Measurements from ENCODE around the gene FAT2.

The FAT2 gene

DNA sequence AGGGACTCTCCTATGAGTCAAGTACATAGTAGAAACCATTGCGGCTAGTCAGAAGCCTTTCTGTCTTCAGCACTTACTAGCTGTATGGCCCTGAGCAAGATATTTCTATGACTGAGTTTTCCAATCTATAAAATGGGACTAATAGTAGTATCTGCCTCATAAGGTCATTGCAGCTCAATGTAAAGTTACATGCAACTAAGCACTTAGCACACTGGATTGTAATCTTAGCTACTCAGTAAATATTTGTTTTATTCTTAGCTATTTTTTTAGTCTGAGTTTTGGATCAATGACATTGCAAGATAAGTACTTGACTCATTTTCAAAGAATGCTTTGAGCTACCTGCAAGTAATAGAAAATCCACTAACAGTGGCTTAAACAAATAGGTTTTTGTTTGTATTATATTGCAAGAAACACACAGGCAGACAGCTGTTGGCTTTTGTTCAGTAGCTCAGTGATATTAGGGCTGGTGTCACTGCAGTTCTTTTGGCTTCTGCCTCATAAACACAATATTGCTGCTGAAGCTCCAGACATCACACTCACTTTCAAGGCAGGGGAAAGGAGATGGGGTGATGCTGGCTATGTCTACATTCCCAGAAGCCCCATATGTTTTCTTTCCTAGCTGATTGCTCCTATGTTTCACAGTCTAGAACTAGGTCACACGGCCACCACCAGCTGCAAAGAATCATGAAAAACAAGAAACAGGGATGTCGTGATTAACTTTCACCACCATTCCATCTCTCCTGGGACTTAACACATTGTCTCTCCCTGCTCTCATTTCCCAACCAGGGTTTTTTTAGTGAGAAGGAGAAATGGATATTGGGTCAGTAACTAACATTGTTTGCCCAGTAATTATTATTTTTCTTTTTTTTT, 26.9 kb upstream of the FAT2 start:
- no peak overlapping the region for H3K4me3 Mint-ChIP-seq
- no peaks in the 10 kb centered on the region for H3K27me3 Mint-ChIP-seq
- H3K27ac Mint-ChIP-seq, result no peak overlapping the region
- H3K36me3 Mint-ChIP-seq, result no peaks in the 10 kb centered on the region
- H3K4me1 Mint-ChIP-seq, result peaks cover 36% of the 10 kb centered on the region
- no peaks in the 10 kb centered on the region for H3K9me3 Mint-ChIP-seq

DNA sequence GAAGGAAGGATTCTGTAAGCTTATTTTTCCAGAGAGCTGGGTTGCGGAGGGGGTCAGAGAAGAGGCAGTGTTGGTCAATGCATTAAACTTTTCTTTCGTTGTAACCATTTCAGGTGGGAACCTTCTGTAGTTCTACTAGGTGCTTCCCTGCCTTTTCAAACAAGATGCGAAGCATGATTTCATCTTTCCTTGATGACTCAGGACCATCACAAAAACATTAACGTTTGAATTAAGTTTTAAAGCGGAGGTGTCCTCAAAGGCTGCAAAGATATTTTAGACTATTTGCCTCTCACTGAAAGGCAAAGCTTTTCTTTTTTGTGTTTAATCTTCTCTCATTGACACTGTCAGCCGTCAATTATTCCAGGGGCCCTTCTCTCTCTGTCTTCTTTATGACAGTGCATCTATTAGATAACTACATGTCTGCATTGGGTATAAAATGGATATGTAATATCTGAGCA, 26.3 kb upstream of the FAT2 start:
- no peaks in the 10 kb centered on the region for H3K36me3 Mint-ChIP-seq
- H3K9me3 Mint-ChIP-seq, result no peaks in the 10 kb centered on the region
- no peak overlapping the region for H3K4me3 Mint-ChIP-seq

DNA sequence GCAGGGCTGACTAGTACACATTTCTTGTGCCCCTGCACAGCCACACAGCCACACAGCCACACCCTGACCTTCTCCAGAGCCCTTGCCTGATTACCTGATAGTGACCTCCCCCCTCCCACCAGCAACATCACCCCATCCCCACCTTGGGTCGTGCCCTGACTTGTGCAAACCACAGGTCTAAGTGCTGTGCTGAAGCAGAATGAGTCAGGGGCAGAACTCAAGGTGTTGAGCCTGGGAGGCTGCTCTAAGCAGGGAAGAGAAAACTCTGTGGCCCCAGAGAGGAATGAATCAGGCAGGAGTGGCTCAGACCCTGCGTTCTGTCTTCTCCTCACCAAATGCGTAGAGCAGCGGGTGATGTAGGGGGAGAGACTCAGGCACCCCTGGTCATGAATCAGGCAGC, 24.3 kb upstream of the FAT2 start:
- Mint-ChIP-seq H3K27ac (peak overlapping the region; percentile 43), H3K27me3 (no peaks in the 10 kb centered on the region), H3K36me3 (no peaks in the 10 kb centered on the region), H3K9me3 (no peaks in the 10 kb centered on the region), H3K4me1 (peaks cover 53% of the 10 kb centered on the region), H3K4me3 (no peak overlapping the region)

More for the DNA sequence above, 26.3 kb upstream of the FAT2 start:
- H3K27ac Mint-ChIP-seq, result no peak overlapping the region
- peaks cover 40% of the 10 kb centered on the region for H3K4me1 Mint-ChIP-seq
- H3K27me3 Mint-ChIP-seq, result no peaks in the 10 kb centered on the region

DNA sequence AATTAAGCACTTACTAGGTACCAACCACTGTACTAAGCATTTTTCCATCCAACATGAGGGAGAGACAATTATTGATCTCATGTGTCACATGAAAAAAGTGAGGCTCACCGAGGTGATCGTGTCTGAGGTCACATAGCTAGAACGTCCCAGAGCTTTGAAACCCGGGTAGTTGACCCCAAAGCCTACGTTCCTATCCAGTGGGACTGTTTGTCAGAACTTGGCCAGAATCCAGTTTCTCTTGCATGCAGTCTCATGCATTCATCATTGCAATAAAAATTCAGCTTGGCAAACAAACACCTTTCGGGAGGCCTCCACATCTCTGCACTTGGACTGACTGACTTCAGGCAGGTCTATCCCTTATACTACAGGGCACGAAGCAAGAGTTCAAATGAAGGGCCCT, 23.4 kb upstream of the FAT2 start:
- Mint-ChIP-seq H3K9me3 (no peaks in the 10 kb centered on the region), H3K4me3 (no peak overlapping the region), H3K27me3 (no peaks in the 10 kb centered on the region), H3K4me1 (peaks cover 56% of the 10 kb centered on the region), H3K36me3 (no peaks in the 10 kb centered on the region), H3K27ac (no peak overlapping the region)

DNA sequence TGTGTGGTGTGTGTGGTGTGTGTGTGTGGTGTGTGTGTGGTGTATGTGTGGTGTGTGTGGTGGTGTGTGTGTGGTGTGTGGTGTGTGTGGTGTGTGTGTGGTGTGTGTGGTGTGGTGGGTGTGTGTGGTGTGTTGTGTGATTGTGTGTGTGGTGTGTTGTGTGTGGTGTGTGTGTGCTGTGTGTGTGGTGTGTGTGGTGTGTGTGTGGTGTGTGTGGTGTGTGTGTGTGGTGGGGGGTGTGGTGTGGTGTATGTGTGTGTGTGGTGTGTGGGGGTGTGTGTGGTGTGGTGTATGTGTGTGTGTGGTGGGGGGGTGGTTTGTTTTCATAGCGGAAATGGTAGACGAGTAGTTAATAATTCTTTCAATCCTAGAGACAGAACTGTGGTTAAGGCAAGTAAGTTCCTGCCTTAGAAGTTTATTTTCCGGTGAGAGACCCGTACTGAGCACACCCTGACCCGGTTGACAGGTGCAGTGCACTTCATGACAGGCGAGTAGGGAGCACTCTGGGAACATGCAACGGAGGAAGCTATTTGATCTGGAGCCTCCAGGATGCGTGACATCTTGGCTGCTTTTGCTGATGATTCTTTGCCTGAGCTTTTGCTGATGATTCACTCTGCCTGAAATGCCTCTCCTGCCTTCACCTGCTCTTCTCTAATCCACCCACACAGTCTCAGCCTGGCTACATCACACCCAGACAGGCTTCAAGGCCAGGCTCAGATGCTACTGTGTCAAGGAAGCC, 21.7 kb upstream of the FAT2 start:
- no peaks in the 10 kb centered on the region for H3K27me3 Mint-ChIP-seq
- H3K4me3 Mint-ChIP-seq, result peak overlapping the region; percentile 43
- peak overlapping the region; percentile 94 for H3K27ac Mint-ChIP-seq
- H3K9me3 Mint-ChIP-seq, result no peaks in the 10 kb centered on the region
- peaks cover 56% of the 10 kb centered on the region for H3K4me1 Mint-ChIP-seq
- H3K36me3 Mint-ChIP-seq, result no peaks in the 10 kb centered on the region

DNA sequence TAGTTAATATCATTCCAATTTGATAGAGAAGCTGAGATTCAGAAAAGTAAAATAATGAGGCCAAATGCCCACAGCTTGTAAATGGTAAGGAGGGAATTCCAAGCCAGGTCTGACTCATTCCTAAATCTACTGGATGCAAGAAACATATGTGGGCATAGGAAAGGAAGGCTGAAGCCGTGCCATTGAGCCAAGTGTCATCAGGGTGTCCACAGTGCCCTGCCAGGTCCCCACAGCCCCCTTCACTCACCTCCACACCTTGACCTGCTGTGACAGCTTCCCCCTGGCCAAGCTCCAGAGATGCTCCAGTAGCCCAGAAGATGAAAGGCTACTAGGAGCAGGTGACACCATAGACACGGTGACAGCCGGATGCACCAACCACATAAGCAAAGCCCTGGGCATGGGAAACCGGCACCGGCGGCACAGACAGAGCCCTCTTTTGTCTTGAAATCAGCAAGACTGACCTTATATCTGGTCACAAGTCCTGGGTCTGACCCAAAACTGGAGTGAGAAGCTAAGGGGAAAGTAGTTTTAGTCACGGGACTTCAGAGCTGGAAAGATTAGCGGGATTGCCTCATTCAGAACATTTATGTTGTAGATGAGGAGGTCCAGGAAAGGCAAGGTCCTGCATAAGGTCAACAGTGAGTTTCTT, 20.1 kb upstream of the FAT2 start:
- Mint-ChIP-seq H3K4me1 (peaks cover 52% of the 10 kb centered on the region), H3K9me3 (no peaks in the 10 kb centered on the region), H3K27ac (peak overlapping the region; percentile 18), H3K27me3 (no peaks in the 10 kb centered on the region), H3K36me3 (no peaks in the 10 kb centered on the region), H3K4me3 (no peak overlapping the region)

DNA sequence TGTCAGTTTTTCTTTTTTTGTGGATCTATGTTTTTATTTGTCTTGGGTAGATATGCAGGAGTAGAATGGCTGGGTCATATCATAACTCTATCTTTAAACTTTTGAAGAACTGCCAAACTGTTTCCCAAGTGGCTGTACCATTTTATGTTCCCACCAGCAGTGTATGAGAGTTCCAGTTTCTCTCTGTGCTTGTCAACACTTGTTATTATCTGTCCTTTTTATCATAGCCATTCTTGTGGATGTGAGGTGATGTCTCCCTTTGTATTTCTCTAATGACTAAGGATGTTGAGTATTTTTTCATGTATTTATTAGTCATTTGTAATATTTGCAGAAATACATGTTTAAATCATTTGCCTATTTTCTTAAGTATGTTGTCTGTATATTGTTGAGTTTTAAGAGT, 17.4 kb upstream of the FAT2 start:
- Mint-ChIP-seq H3K9me3 (no peaks in the 10 kb centered on the region), H3K4me1 (peaks cover 36% of the 10 kb centered on the region), H3K27ac (no peak overlapping the region), H3K4me3 (no peak overlapping the region), H3K36me3 (no peaks in the 10 kb centered on the region), H3K27me3 (no peaks in the 10 kb centered on the region)

DNA sequence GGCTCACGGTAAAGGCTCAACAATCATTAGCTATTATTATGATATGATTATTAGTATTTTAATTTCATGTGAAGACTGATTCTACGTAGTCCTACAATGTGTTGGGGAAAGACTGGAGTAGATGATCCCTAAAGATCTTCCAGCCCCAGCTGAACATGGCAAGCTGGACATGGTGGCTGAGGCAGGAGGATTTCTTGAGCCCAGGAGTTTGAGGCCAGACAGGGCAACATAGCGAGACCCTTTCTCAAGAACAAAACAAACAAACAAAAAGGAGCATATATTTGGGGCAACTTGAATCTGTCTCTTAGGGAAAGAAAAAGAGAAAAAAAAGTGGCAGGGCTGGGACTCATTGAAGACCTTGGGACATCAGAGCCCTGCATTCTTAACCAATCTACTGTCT, 16.2 kb upstream of the FAT2 start:
- no peak overlapping the region for H3K4me3 Mint-ChIP-seq
- H3K27me3 Mint-ChIP-seq, result no peaks in the 10 kb centered on the region

DNA sequence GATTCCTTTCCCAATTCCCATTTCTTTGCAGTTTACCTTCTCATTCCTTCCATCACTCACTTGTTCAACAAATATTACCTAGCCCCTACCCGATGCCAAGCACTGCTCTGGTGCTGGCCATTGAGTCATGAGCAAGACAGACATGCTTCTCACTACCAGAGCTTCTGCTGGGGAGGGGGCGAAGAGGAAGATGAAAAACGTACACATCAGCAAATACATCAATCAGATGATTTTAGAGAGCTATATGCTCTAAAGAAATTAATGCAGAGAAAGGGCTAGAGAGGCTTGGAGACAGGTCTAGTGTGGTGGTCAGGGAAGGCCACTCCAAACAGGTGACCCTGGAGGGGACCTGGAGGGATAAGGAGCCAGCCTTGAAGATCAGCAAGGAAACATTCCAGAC, 14.4 kb upstream of the FAT2 start:
- Mint-ChIP-seq H3K27ac (no peak overlapping the region), H3K9me3 (no peaks in the 10 kb centered on the region)

More for the DNA sequence above, 16.2 kb upstream of the FAT2 start:
- Mint-ChIP-seq H3K9me3 (no peaks in the 10 kb centered on the region), H3K36me3 (no peaks in the 10 kb centered on the region), H3K4me1 (peaks cover 27% of the 10 kb centered on the region), H3K27ac (no peak overlapping the region)

DNA sequence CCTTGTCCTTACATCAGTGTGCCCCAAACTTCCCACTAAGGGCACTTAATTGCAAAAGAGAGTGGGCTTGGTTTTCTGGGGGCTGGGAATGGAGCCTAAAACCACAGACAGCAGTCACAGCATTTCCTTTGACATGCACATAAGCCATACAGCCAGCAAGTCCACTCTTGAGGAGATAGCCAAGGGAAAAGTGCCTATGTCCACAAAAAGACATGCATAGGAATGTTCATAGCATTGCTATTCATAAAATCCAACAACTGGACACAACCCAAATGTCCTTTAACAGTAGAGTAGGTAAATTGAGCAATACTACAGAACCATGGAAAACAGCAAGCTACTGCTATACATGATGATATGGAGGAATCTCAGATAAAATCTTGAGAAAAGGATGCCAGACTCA, 11.7 kb upstream of the FAT2 start:
- Mint-ChIP-seq H3K9me3 (no peaks in the 10 kb centered on the region), H3K27ac (peak overlapping the region; percentile 6), H3K27me3 (no peaks in the 10 kb centered on the region)

More for the DNA sequence above, 14.4 kb upstream of the FAT2 start:
- Mint-ChIP-seq H3K4me3 (no peak overlapping the region), H3K36me3 (no peaks in the 10 kb centered on the region), H3K4me1 (peaks cover 15% of the 10 kb centered on the region), H3K27me3 (no peaks in the 10 kb centered on the region)

DNA sequence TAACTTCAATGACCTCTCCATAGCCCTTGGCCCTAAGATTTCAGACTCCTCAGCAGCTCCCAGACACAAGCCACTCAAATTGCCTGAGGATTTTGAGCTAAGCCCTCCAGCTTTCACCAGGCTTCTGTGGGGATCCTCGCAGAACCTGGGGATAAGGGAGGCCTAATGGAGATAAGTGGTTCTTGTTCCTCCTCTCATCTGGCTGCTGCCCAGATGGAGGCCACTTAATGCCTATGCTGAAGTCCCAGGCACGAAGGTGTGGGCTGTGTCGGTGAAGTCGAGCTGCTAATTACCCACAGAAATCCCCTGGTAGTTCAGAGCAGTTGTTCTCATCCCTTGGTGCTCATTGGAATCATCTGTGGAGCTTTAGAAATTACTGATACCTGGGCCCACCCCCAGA, 10.3 kb upstream of the FAT2 start:
- no peaks in the 10 kb centered on the region for H3K36me3 Mint-ChIP-seq
- no peaks in the 10 kb centered on the region for H3K27me3 Mint-ChIP-seq
- H3K27ac Mint-ChIP-seq, result no peak overlapping the region
- H3K4me1 Mint-ChIP-seq, result peaks cover 11% of the 10 kb centered on the region
- H3K9me3 Mint-ChIP-seq, result no peaks in the 10 kb centered on the region
- no peak overlapping the region for H3K4me3 Mint-ChIP-seq

More for the DNA sequence above, 11.7 kb upstream of the FAT2 start:
- Mint-ChIP-seq H3K4me3 (no peak overlapping the region), H3K36me3 (no peaks in the 10 kb centered on the region), H3K4me1 (peaks cover 11% of the 10 kb centered on the region)

DNA sequence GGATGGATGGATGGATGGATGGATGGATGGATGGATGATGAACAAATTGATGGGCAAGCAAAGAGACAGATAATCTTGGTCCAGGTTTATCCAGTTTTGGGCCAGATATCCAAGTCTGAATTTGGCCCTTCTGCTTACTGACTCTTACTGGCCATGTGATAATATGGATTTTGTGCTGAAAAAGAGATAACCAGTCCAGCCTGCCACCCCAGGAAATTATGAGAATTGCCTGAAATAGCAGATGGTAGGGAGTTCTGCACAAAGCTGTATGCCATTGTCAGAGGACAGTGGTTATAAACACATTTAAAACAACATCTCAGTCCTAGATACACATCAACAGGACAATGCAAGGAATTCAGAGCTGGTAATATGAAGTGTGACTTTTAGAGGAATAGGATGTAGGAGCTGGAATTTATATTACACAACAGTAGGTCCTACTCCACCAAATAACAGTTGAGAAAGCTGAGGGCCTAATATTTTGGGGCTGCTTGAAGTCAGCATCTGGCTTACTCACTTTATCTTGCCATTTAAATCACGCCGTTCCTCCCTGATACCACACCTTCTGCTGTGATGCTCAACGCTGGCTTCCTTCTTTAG, 9.0 kb upstream of the FAT2 start:
- Mint-ChIP-seq H3K9me3 (no peaks in the 10 kb centered on the region), H3K4me1 (peaks cover 2% of the 10 kb centered on the region), H3K27ac (no peak overlapping the region), H3K4me3 (no peak overlapping the region), H3K36me3 (no peaks in the 10 kb centered on the region), H3K27me3 (no peaks in the 10 kb centered on the region)

DNA sequence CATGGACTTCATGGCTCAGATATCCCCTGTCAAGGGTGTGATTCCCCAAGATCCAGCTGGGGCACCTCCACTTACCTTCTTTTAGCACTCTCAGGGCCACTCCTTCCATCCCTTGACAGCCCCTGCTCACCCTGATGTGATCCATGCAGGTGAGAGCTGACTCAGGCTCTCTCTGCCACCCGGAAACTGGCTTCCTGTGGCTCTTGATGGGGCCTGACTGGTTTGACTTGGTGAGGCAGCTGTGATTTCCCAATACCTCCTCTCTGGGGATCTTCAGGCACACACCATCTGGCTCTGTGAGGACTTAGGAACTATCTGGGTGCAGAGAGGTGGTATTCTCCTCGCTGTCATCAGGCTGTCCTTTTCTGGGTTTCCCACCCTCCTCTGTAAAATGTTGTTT, 7.9 kb upstream of the FAT2 start:
- H3K27me3 Mint-ChIP-seq, result no peaks in the 10 kb centered on the region
- no peak overlapping the region for H3K27ac Mint-ChIP-seq
- H3K9me3 Mint-ChIP-seq, result no peaks in the 10 kb centered on the region
- H3K36me3 Mint-ChIP-seq, result no peaks in the 10 kb centered on the region
- H3K4me1 Mint-ChIP-seq, result no peaks in the 10 kb centered on the region
- no peak overlapping the region for H3K4me3 Mint-ChIP-seq

DNA sequence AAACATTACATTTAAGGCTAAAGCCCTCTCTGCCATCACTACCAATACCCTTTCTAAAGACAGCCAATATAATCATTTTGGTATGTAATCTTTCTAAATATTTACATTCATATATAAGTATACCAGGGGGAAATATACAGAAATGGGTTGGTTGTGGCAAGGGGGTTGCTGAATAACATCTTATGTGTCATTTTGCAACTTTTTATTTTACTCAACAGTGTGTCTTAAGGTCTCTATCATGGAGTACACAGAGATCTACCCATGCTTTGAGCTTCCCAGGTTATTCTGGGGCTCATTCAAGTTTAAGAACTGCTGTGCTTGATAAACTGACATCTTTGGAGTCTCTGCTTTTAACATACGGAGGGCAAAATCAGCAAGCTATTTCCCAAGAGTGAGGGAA, 7.4 kb upstream of the FAT2 start:
- H3K4me1 Mint-ChIP-seq, result no peaks in the 10 kb centered on the region
- H3K27me3 Mint-ChIP-seq, result no peaks in the 10 kb centered on the region
- H3K36me3 Mint-ChIP-seq, result no peaks in the 10 kb centered on the region
- no peaks in the 10 kb centered on the region for H3K9me3 Mint-ChIP-seq
- H3K27ac Mint-ChIP-seq, result no peak overlapping the region
- H3K4me3 Mint-ChIP-seq, result no peak overlapping the region

DNA sequence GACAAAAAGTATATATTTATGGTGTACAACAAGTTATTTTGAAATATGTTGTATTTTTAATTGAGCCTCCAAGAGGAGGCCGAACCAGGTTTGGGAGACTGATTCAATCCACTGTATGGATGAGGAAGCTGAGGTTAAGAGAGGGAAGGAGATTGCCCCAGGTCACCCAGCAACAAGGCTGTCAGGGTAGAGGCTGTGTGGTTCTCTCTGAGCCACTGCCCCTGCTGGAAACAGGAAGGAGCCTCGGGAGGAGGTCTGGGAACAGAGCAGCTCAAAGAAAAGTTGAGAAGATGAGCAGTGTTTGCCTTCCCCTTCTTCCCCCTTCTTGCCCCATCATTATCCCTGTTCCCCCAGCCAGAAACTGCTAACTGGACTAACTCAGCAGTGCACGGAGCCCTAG, 6.6 kb upstream of the FAT2 start:
- H3K4me3 Mint-ChIP-seq, result no peak overlapping the region
- H3K4me1 Mint-ChIP-seq, result no peaks in the 10 kb centered on the region
- no peak overlapping the region for H3K27ac Mint-ChIP-seq
- no peaks in the 10 kb centered on the region for H3K27me3 Mint-ChIP-seq
- no peaks in the 10 kb centered on the region for H3K36me3 Mint-ChIP-seq
- H3K9me3 Mint-ChIP-seq, result no peaks in the 10 kb centered on the region

Data from activated naive CD4-positive, alpha-beta T cell treated with anti-CD3 and anti-CD28 coated beads, Interleukin-2, amount 50 U/mL, for 24 hours (primary cell).